Tibial artery (tissue), 4 donors: ENCODE data around the gene RFNG.
A peak's percentile ranks its signal among the peaks of the same experiment; 100 is the strongest.

Source experiments
- DNase-seq, 2 donors: peaks; one replicate each; pipeline ENCODE4 v3.0.0-alpha.2; 2019
- H3K27ac ChIP-seq, 2 donors: fragments of 200-600 bp; sonication (generic) in 1 of 2; 1 replicate in 1 of 2; 2 replicates in 1 of 2; pipeline ENCODE4 v1.5.1; 2018 to 2019; ENCODE audit warnings: mild to moderate bottlenecking in 1 of 2
- H3K27me3 ChIP-seq, 2 donors: fragments of 200-600 bp; sonication (generic) in 1 of 2; one replicate each; pipeline versions ENCODE4 v1.5.1 to v1.6.0; 2016 to 2019
- H3K36me3 ChIP-seq, 3 donors: fragments of 200-600 bp; sonication (generic) in 2 of 3; one replicate each; pipeline ENCODE4 v1.5.1; 2016 to 2019; ENCODE audit warnings: mild to moderate bottlenecking in 2 of 3
- H3K4me1 ChIP-seq, 4 donors: fragments of 200-600 bp; sonication (generic) in 2 of 4; 1 replicate in 3 of 4; 2 replicates in 1 of 4; pipeline ENCODE4 v1.5.1; 2016 to 2019
- H3K4me3 ChIP-seq, 2 donors: fragments of 200-600 bp; sonication (generic) in 1 of 2; 1 replicate in 1 of 2; 2 replicates in 1 of 2; pipeline ENCODE4 v1.5.1; 2018 to 2019; ENCODE audit warnings: mild to moderate bottlenecking in 2 of 2
- H3K9me3 ChIP-seq, 3 donors: fragments of 200-600 bp; sonication (generic) in 1 of 3; one replicate each; pipeline ENCODE4 v1.5.1; 2016 to 2019
- intact Hi-C: fragments of 100-400 bp; cut with DNase I; formaldehyde crosslinking; loops from one replicate; pipeline ENCODE4 v1.15.0; 2023; ENCODE audit warnings: low total_unique reads
- TF ChIP-seq, protein P1 (sequence below), 2 experiments: fragments of 200-600 bp in 1 of 2; fragments of 450-650 bp in 1 of 2; IDR thresholded peaks; one replicate each; pipeline ENCODE4 v1.5.1; 2017 to 2019; ENCODE audit warnings: antibody characterized with exemption in 2 of 2, mild to moderate bottlenecking in 1 of 2, moderate library complexity in 1 of 2

RFNG gene

DNA sequence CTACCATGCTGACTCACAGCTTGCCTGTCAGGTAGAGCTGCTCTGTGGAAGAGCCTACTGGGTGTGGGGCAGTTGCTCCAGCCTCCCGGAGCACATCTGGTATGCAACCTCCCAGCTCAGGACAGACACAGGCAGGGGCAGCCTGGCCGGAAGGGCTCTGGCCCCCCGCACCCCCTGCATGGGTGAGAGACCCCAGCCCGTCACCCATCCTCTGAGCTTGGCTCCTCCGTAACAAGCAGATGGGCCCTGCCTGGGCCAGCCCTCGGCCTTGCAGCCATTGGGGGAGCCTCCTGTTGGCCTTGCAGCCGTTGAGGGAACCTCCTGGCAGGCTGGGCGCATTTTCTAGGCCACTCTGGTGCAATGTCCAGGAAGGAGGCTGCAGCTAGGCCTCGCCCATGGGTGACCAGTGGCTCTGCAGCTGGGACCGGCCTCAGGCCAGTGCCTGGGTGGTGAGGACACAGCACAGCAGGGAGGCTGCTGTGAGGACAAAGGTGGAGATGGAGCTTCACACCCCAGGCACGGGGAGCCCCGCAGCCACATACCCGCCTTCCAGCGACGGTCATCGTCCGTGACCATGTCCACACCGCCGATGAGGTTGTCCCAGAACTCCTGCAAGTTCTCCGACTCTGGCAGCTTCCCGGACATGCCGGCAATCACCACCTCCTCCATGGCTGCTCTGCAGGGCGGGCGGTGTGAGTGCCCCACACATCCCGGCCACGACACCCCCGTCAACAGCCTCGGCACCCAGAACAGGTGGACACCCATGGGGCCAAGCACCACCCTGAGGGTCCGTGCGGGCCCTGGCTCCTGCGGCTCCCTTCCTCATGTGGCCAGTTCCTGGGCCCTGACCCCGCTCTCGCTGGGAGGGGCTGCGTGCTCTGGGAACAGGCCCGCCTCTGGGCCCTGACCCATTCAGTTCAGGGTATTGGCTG lies 44.4 kb upstream of the RFNG start:
- intact Hi-C loops, result loop anchor here (5.0 kb wide), 2 partner anchors 59 to 1879 kb away; partner anchors contain the start of gene DCXR
- no peaks in the 10 kb centered on the region for H3K9me3 ChIP-seq
- H3K4me1 ChIP-seq, result peaks cover 0 to 45% (median 29%) of the 10 kb centered on the region in 4 donors
- TF ChIP-seq, protein P1, sequence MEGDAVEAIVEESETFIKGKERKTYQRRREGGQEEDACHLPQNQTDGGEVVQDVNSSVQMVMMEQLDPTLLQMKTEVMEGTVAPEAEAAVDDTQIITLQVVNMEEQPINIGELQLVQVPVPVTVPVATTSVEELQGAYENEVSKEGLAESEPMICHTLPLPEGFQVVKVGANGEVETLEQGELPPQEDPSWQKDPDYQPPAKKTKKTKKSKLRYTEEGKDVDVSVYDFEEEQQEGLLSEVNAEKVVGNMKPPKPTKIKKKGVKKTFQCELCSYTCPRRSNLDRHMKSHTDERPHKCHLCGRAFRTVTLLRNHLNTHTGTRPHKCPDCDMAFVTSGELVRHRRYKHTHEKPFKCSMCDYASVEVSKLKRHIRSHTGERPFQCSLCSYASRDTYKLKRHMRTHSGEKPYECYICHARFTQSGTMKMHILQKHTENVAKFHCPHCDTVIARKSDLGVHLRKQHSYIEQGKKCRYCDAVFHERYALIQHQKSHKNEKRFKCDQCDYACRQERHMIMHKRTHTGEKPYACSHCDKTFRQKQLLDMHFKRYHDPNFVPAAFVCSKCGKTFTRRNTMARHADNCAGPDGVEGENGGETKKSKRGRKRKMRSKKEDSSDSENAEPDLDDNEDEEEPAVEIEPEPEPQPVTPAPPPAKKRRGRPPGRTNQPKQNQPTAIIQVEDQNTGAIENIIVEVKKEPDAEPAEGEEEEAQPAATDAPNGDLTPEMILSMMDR (IDR thresholded peaks at IDR 0.05), result no peak
- H3K27me3 ChIP-seq, result no peaks in the 10 kb centered on the region
- peaks cover 43 to 53% (median 50%) of the 10 kb centered on the region in 3 donors for H3K36me3 ChIP-seq
- no peak for DNase-seq
- peak overlapping the region in 1 of 2 donors; percentile 65 for H3K4me3 ChIP-seq
- no peak overlapping the region for H3K27ac ChIP-seq

DNA sequence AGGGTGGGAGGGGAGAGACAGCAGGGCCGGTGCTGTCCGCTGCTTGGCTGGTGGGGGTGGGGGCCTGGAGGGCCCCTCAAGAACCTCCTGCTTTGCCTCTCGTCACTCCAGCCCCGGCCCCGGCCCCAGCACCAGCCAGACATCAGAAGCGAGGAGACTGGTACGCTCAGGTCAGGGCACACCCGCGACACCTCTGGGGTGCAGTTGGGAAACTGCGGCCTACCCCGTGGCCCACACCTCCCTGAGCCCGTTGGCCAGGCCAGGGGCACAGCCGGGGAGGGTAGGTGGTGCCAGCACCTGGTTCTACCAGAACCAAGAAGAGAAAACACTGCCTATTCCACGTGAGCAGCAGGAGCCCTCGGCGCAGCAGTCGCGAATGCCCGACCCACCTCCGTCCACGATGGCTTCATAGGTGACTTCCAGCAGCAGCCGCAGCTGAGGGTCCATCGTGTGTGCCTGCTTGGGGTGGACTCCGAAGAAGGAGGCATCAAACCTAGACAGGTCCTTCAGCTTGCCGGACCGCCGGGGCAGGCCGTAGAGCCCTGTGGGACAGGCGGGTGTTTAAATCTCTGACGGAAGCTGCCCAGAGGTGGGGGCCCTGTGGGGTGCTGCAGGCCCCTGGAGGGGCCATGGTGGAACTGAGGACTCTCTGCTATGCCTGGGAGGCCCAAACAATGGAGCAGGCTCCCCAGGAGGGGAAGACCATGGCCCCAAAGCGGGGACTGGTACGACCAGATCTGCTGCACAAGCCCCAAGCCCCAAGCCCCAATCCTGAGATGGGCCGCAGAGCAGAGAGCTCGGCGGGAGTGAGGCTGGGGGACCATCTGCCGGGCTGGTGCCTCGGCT lies 43.5 kb upstream of the RFNG start:
- Histone ChIP-seq H3K9me3 (no peaks in the 10 kb centered on the region), H3K4me3 (no peak overlapping the region), H3K36me3 (peaks cover 51 to 62% (median 59%) of the 10 kb centered on the region in 3 donors), H3K27ac (no peak overlapping the region), H3K27me3 (no peaks in the 10 kb centered on the region), H3K4me1 (peaks cover 0 to 36% (median 28%) of the 10 kb centered on the region in 4 donors)
- no peak for DNase-seq
- TF ChIP-seq, protein P1 (IDR thresholded peaks at IDR 0.05), result no peak
- intact Hi-C loops, result loop anchor here (5.0 kb wide), 2 partner anchors 58 to 1878 kb away; partner anchors contain the start of gene DCXR

DNA sequence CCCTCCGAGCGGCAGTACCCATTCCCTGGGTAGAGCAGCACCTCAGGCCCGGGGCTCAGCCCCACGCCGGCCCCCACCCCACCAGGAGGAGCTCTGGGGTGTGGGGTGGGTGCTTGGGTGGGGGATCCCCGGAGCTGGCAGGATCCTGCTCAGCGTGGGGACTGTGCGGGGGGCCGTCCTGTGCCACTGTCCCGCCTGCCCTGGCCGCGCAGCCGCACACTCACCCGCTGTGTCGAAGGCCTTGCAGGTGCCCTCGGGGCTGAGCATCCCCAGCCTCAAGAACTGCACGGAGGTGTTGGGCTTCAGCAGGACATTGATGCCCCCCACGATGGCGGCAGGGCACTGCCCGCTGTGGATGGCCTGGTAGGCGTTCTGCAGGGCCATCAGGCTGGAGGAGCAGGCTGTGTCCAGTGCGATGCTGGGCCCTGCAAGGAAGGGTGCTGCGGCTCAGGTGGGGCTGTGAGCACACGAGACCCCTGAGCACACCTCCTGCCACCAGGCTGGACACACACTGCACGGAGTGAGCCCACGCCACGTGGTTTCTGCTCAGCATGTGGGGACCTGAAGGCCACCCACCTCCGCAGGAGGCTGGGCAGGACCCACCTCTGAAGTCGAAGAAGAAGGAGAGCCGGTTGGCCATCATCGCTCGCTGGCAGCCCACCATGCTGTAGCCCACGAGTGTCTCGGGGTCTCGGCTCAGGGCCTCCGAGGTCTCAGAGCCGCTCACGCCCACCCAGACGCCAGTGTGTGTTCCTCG lies 41.6 kb upstream of the RFNG start:
- intact Hi-C loops, result no loop called here
- Histone ChIP-seq H3K9me3 (no peaks in the 10 kb centered on the region), H3K27ac (no peak overlapping the region), H3K27me3 (no peaks in the 10 kb centered on the region), H3K4me1 (peaks cover 0 to 23% (median 17%) of the 10 kb centered on the region in 4 donors), H3K36me3 (peaks cover 69 to 82% (median 79%) of the 10 kb centered on the region in 3 donors), H3K4me3 (no peak overlapping the region)
- no peak for DNase-seq
- TF ChIP-seq, protein P1 (IDR thresholded peaks at IDR 0.05), result no peak

DNA sequence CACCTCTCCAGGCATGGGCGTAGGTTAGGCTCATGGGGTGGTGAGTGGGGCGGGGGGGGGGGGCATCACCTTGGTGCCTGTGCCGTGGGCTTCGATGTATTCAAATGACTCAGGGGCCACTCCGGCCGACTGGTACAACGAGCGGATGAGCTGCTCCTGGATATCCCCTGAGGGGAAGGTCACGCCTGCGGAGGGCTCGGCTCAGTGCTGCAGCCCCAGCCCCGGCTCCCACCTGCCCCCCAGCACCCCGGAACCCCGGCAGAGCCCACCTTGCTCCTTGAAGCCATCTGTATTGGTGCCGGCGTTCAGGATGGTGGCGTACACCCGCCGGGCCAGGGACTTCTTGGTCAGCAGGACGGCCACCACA lies 41.0 kb upstream of the RFNG start:
- Histone ChIP-seq H3K27me3 (no peaks in the 10 kb centered on the region), H3K9me3 (no peaks in the 10 kb centered on the region), H3K4me3 (no peak overlapping the region), H3K4me1 (peaks cover 0 to 23% (median 17%) of the 10 kb centered on the region in 4 donors), H3K36me3 (peaks cover 75 to 88% (median 84%) of the 10 kb centered on the region in 3 donors), H3K27ac (no peak overlapping the region)
- intact Hi-C loops, result no loop called here
- no peak for DNase-seq
- TF ChIP-seq, protein P1 (IDR thresholded peaks at IDR 0.05), result no peak

DNA sequence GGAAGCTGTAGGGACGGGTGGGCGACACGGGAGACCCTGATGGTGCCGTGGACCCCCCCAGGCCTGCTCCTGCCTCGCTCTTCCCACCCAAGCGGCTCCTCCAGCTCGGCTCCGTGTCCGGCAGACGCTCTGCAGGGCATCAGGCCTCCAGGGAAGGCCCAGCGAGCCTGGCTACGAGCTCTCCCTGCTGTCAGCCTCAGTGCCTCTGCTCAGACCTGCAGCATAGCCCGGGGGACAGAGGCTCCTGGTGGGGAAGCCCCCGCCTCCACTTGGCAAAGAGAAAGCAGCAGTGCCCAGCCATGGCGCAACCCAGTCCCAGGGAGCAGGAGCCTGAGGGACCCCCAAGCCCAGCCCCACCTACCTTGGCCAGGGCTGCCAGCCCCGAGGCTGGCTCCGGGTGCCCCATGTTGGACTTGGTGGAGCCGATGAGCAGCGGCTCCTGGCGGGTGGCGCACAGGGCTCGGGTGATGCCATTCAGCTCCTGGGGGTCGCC lies 40.5 kb upstream of the RFNG start:
- Histone ChIP-seq H3K36me3 (peaks cover 79 to 92% (median 89%) of the 10 kb centered on the region in 3 donors), H3K9me3 (no peaks in the 10 kb centered on the region), H3K27me3 (no peaks in the 10 kb centered on the region), H3K4me3 (no peak overlapping the region), H3K27ac (no peak overlapping the region), H3K4me1 (peaks cover 0 to 19% (median 14%) of the 10 kb centered on the region in 4 donors)
- intact Hi-C loops, result no loop called here
- TF ChIP-seq, protein P1 (IDR thresholded peaks at IDR 0.05), result no peak
- DNase-seq, result no peak
